ENCODE data around the gene GRM5.
"Not testable (repeated sequence)": the region's sequence is repeated elsewhere in the genome, so short reads cannot be mapped to it uniquely, and the experiment has no call there.

GRCh38 chr11:88959857-88960256 is 105.9 kb downstream of the GRM5 start:
- not testable (repeated sequence) for TF ChIP-seq CTCF (conservative IDR thresholded peaks at IDR 0.05; ENCODE audit: low read depth, low read length); EZH2 (IDR thresholded peaks at IDR 0.05; ENCODE audit: low read length, unreplicated experiment); EZH2phosphoT487 (IDR thresholded peaks at IDR 0.05; ENCODE audit: borderline replicate concordance, low read length)

All from PC-3 (cell line).